ENCODE data around the gene VENTX.

VENTX gene

DNA sequence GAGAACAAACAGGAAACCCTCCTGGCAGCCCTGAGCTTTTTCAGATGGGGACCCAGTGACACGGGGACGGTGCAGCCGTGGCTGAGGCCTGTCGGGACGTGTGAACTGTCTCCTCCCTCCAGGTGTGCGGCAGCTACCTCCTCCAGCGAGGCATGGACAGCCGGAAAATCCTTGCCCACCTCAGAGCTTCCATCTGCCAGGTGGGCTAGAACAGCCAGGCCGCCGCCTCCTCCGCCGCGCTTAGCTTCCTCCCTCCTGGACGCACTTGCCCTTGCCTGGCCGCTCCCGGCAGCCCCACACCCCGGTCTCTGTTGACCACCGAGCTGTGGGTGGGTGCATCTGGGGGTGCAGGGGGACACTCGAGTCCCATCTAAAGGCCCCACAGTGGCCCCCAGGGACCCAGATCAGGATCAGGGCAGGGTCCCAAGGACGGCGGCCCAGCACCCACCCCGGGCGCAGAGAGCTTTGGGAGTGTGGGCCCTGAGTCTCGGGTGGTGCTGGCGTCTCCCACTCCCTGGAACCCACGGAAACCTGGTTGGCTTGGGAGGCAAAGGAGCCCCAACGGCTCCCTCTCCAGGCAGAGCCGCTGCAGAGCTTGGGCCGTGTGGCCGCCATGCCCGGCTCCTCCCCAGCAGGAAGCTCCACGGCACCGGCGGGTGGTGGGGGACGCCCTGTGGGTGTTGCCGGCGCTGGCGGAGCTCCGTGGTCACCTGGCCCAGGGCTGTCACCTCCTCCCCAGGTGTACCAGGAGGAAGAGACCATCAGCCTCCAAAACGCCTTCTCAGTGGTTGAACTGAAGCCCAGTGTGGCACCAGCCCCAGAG is 40.5 kb upstream of the VENTX start:
- no peaks in the 10 kb centered on the region for H3K4me1 ChIP-seq (ENCODE audit: control insufficient read depth, insufficient read depth, low read length, poor library complexity, severe bottlenecking)
- 91 to 92% methylated on average over 27 to 35 of the region's 40 CpGs for WGBS, 2 experiments (ENCODE audit: insufficient coverage in 2 of 2)
- no peak overlapping the region for H3K4me3 ChIP-seq (ENCODE audit: extremely low read depth, insufficient read depth, low read length, poor library complexity, severe bottlenecking)
- H3K36me3 ChIP-seq (ENCODE audit: control insufficient read depth, insufficient read depth, low read length) = no peaks in the 10 kb centered on the region
- H3K9me3 ChIP-seq (ENCODE audit: control insufficient read depth, low read length) = no peaks in the 10 kb centered on the region
- H3K27ac ChIP-seq (ENCODE audit: low read depth, low read length, severe bottlenecking) = no peak overlapping the region

DNA sequence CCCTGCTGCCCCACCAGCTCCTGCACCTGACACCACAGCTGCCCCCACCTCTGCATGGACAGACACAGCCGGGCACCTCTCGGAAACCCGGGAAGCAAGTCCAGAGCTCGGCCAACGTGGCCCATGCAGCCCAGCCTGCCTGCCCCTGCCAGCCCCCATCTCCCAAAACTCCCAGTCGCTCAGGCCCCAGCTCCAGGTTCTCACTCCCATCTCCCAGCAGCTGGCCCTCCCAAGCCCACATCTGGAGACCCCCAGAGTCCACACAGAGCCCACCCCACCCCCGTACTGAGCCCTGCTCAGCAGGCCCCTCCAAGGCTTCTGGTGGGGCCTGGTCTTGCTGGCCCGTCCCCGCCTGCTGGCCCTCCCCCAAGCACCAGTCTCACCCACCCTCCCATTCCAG is 39.9 kb upstream of the VENTX start:
- Histone ChIP-seq H3K9me3 (ENCODE audit: control insufficient read depth, low read length) (no peaks in the 10 kb centered on the region), H3K36me3 (ENCODE audit: control insufficient read depth, insufficient read depth, low read length) (no peaks in the 10 kb centered on the region), H3K4me3 (ENCODE audit: extremely low read depth, insufficient read depth, low read length, poor library complexity, severe bottlenecking) (no peak overlapping the region), H3K4me1 (ENCODE audit: control insufficient read depth, insufficient read depth, low read length, poor library complexity, severe bottlenecking) (no peaks in the 10 kb centered on the region), H3K27ac (ENCODE audit: low read depth, low read length, severe bottlenecking) (no peak overlapping the region)
- WGBS, 2 experiments (ENCODE audit: insufficient coverage in 2 of 2) = 96 to 100% methylated on average over 5 to 6 of the region's 9 CpGs

DNA sequence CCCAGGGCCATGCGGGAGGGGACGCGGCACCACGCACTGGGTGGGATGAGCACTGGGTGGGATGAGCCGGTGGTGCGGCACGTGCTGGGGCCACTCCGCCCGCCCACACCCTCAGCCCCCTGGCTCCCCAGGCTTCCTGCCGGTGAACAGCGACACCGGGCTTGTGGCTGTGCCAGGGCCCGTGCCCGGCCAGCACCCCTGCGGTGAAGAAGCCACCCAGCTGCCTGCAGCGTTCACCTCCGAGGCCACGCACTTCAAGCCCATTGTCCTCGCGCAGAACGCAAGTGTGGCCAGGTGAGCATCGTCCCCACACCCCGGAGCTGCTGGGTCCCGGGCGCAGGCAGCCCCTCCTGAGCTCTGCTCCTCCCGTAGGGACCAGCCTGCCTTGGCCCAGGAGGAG is 39.4 kb upstream of the VENTX start:
- WGBS, 2 experiments (ENCODE audit: insufficient coverage in 2 of 2) = 93 to 97% methylated on average over 26 of the region's 26 CpGs
- H3K27ac ChIP-seq (ENCODE audit: low read depth, low read length, severe bottlenecking) = no peak overlapping the region

DNA sequence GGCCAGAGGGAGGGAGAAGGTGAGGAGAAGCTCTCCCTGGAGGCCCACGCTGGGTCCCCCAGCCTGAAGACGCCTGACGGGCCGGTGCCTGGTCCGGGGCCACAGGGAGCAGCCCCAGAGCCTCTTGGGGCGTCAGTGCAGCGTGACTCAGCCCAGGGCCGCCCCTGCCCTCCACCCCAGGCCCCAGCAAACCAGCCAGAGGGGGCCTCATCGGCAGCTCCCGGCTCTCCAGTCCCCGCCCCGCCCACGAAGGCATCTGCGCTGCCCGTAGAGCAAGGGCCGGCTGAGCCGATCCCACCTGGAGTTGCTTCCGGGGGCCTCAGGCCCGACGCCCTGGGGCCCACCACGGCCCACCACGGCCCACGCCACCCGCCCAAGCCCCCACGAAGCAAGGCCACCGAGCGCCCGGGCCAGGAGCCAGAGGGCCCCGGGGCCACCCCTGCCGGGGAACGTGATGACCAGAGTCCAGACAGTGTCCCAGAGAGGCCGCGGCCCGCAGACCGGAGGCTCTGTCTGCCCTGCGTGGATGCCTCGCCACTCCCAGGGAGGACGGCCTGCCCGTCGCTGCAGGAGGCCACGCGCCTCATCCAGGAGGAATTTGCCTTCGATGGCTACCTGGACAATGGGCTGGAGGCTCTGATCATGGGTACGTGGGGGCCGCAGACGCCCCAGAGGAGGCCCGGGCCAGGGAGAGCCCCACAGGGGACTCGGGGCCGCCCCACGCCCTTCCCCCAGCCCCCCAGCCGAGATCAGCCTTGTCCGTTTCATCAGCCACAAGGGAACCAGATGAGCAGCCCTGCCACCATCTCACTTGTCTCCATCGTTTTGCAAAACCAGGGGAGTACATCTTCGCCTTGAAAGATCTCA is 38.8 kb upstream of the VENTX start:
- H3K4me3 ChIP-seq (ENCODE audit: extremely low read depth, insufficient read depth, low read length, poor library complexity, severe bottlenecking) = no peak overlapping the region
- WGBS, 2 experiments (ENCODE audit: insufficient coverage in 2 of 2) = 94 to 95% methylated on average over 43 to 53 of the region's 54 CpGs

More for the DNA sequence above, 39.4 kb upstream of the VENTX start:
- H3K4me3 ChIP-seq (ENCODE audit: extremely low read depth, insufficient read depth, low read length, poor library complexity, severe bottlenecking) = no peak overlapping the region
- no peaks in the 10 kb centered on the region for H3K36me3 ChIP-seq (ENCODE audit: control insufficient read depth, insufficient read depth, low read length)
- no peaks in the 10 kb centered on the region for H3K4me1 ChIP-seq (ENCODE audit: control insufficient read depth, insufficient read depth, low read length, poor library complexity, severe bottlenecking)
- no peaks in the 10 kb centered on the region for H3K9me3 ChIP-seq (ENCODE audit: control insufficient read depth, low read length)

DNA sequence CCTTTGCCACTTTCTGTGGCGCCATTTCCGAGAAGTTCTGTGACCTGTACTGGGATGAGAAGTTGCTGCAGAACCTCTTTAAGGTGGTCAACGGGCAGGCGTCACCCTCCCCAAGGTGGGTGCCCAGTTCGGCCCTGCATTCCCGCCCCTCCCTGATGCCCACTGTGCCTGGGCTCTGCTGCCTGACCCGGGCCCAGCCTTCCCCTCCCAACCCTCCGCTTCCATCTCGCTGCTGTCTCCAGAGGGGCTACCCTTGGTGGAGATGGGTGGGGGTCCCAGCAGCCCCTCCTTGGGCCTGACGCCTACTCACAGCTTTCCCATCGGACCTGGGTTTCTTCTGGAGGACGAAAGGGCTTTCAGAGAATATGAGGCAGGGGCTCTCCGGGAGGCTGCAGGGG is 38.2 kb upstream of the VENTX start:
- Histone ChIP-seq H3K9me3 (ENCODE audit: control insufficient read depth, low read length) (no peaks in the 10 kb centered on the region), H3K36me3 (ENCODE audit: control insufficient read depth, insufficient read depth, low read length) (no peaks in the 10 kb centered on the region), H3K4me3 (ENCODE audit: extremely low read depth, insufficient read depth, low read length, poor library complexity, severe bottlenecking) (no peak overlapping the region), H3K27ac (ENCODE audit: low read depth, low read length, severe bottlenecking) (no peak overlapping the region), H3K4me1 (ENCODE audit: control insufficient read depth, insufficient read depth, low read length, poor library complexity, severe bottlenecking) (no peaks in the 10 kb centered on the region)
- 77 to 96% methylated on average over 8 to 9 of the region's 13 CpGs for WGBS, 2 experiments (ENCODE audit: insufficient coverage in 2 of 2)

More for the DNA sequence above, 38.8 kb upstream of the VENTX start:
- Histone ChIP-seq H3K36me3 (ENCODE audit: control insufficient read depth, insufficient read depth, low read length) (no peaks in the 10 kb centered on the region), H3K4me1 (ENCODE audit: control insufficient read depth, insufficient read depth, low read length, poor library complexity, severe bottlenecking) (no peaks in the 10 kb centered on the region), H3K9me3 (ENCODE audit: control insufficient read depth, low read length) (no peaks in the 10 kb centered on the region), H3K27ac (ENCODE audit: low read depth, low read length, severe bottlenecking) (no peak overlapping the region)

DNA sequence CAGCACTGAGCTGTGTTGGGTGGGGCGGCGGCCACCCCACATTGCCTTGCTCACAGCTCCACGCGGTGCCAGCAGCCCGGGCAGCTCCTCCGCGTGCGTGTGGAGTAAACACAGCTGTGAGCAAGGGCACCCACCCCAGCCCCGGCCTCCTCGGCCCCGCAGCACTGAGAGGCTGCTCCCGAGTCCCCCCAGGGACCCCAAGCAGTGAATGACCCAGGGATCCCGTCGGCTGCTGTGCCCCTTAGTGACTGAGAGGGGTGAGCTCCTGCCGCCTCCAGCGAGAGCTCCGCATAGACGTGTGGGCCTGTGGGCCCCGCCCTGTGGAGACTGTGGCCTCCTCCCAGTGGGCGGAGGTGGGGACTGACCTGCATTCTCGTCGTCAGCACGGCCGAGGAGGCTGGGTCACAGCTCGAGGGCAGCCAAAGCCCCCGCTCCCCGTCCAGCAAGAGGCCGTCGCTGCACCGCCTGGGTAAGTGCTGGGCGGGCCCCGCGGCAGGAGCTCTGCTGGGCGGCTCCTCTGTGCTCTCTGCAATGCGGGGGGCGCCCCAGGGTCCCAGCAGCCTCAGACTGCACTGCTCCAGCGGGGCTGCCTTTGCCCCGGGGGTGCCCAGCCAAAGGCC is 37.6 kb upstream of the VENTX start:
- Histone ChIP-seq H3K4me3 (ENCODE audit: extremely low read depth, insufficient read depth, low read length, poor library complexity, severe bottlenecking) (no peak overlapping the region), H3K36me3 (ENCODE audit: control insufficient read depth, insufficient read depth, low read length) (no peaks in the 10 kb centered on the region), H3K9me3 (ENCODE audit: control insufficient read depth, low read length) (no peaks in the 10 kb centered on the region), H3K4me1 (ENCODE audit: control insufficient read depth, insufficient read depth, low read length, poor library complexity, severe bottlenecking) (no peaks in the 10 kb centered on the region), H3K27ac (ENCODE audit: low read depth, low read length, severe bottlenecking) (no peak overlapping the region)
- WGBS, 2 experiments (ENCODE audit: insufficient coverage in 2 of 2) = 72 to 73% methylated on average over 34 to 36 of the region's 38 CpGs

DNA sequence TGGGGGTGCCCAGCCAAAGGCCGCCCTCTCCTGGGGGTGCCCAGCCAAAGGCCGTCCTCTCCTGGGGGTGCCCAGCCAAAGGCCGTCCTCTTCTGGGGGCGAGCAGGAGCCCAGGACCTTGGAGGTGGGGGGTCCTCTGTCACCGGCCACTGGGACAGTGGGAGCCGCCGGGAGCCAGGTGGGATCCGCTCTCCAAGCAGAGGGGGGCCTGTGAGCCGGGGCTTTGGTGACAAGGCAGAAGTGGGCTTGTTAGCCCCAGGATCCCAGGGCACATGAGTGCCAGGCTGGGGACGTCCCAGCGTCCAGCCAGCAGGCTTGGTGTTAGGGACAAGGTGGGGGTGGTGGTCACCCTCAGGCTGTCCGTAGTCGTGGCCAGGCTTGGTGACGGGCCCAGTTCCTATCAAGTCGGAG is 37.0 kb upstream of the VENTX start:
- 96 to 97% methylated on average over 13 to 14 of the region's 15 CpGs for WGBS, 2 experiments (ENCODE audit: insufficient coverage in 2 of 2)
- Histone ChIP-seq H3K36me3 (ENCODE audit: control insufficient read depth, insufficient read depth, low read length) (no peaks in the 10 kb centered on the region), H3K4me1 (ENCODE audit: control insufficient read depth, insufficient read depth, low read length, poor library complexity, severe bottlenecking) (no peaks in the 10 kb centered on the region), H3K4me3 (ENCODE audit: extremely low read depth, insufficient read depth, low read length, poor library complexity, severe bottlenecking) (no peak overlapping the region), H3K27ac (ENCODE audit: low read depth, low read length, severe bottlenecking) (no peak overlapping the region), H3K9me3 (ENCODE audit: control insufficient read depth, low read length) (no peaks in the 10 kb centered on the region)

DNA sequence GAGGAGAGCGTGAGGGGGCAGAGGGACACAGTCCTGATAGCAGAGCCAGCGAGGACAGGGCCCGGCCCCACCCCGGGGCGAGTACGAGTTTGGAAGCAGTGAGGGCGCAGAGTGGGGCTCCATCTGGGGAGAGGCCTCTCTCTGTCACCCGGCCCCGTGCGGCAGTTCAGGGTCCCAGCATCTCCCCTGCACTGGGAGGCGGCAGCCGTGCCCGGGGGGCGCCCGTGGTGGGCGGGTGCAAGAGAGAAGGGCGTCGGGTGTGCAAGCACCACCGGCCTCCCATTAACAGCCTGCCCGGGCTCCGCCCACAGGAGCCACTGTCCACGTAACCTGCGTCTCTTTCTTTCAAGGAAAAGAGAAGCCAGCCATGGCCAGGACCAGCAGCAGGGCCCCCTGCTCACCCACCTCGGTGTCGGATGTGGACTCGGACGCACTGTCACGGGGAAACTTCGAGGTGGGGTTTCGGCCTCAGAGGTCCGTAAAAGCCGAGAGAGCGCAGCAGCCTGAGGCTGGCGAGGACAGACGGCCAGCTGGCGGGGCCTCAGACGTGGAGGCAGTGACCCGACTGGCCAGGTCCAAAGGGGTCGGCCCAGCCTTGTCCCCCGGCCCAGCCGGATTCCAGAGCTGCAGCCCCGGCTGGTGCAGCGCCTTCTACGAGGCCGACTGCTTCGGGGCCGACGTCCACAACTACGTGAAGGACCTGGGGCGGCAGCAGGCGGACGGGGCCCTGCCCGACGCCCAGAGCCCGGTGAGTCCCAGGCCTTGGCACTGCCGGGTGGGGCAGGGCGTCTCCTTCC is 36.3 kb upstream of the VENTX start:
- Histone ChIP-seq H3K27ac (ENCODE audit: low read depth, low read length, severe bottlenecking) (no peak overlapping the region), H3K4me3 (ENCODE audit: extremely low read depth, insufficient read depth, low read length, poor library complexity, severe bottlenecking) (no peak overlapping the region), H3K4me1 (ENCODE audit: control insufficient read depth, insufficient read depth, low read length, poor library complexity, severe bottlenecking) (no peaks in the 10 kb centered on the region), H3K36me3 (ENCODE audit: control insufficient read depth, insufficient read depth, low read length) (no peaks in the 10 kb centered on the region), H3K9me3 (ENCODE audit: control insufficient read depth, low read length) (no peaks in the 10 kb centered on the region)
- 93 to 96% methylated on average over 46 to 49 of the region's 57 CpGs for WGBS, 2 experiments (ENCODE audit: insufficient coverage in 2 of 2)

DNA sequence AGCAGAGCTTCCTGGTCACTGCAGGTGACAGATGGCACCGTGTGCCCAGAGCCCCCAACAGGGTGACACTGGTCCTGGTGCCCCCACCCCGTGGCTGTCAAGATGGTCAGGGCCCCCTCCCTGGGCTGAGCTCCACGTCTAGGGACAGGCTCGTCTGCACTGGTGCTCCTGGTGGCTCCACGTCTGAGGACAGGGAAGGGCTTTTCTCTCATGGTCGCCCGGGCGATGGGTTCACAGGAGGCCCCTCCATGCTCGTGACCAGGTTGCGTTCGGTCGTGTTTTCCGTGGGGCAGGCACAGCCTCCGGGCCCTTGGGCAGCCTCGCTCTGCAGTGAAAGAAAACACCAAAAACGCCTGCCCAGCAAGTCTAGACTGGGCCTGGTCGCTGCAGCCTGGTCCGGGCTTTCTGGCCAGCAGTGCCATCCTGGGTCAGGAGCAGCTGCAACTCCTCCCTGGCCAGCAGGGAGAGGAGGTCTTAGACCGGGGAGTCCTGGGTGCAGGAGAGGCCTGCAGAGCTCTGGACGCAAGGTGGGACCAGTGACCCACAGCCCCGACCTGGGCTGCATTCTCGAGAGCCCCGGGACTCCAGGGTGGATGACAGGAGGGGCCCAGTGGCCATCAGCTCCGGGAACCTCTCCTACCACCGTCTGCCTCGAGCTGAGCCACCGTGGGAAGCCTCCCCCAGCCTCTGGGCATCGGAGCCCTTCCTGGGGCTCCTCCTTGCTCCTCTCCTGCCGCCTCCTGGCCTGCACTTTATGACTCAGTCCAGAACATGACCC is 35.5 kb upstream of the VENTX start:
- WGBS, 2 experiments (ENCODE audit: insufficient coverage in 2 of 2) = 85 to 87% methylated on average over 26 to 27 of the region's 29 CpGs
- no peaks in the 10 kb centered on the region for H3K4me1 ChIP-seq (ENCODE audit: control insufficient read depth, insufficient read depth, low read length, poor library complexity, severe bottlenecking)
- no peak overlapping the region for H3K27ac ChIP-seq (ENCODE audit: low read depth, low read length, severe bottlenecking)
- no peaks in the 10 kb centered on the region for H3K36me3 ChIP-seq (ENCODE audit: control insufficient read depth, insufficient read depth, low read length)
- no peaks in the 10 kb centered on the region for H3K9me3 ChIP-seq (ENCODE audit: control insufficient read depth, low read length)
- no peak overlapping the region for H3K4me3 ChIP-seq (ENCODE audit: extremely low read depth, insufficient read depth, low read length, poor library complexity, severe bottlenecking)
